GM23248 (cell line): ENCODE results near the gene ZDHHC5. TPM values are rescaled to one million over a fixed set of nuclear protein-coding genes. Genes with fewer than 3 reads are reported as not detected.
A peak's percentile ranks its signal among the peaks of the same experiment; 100 is the strongest.

Source experiments
- DNase-seq: peaks from one replicate; pipeline ENCODE4 v3.0.0-alpha.2; 2015
- H2AFZ ChIP-seq: fragments of 200-600 bp; sonication (generic); 2 replicates; pipeline ENCODE4 v1.6.1; 2016; ENCODE audit warnings: antibody characterized with exemption
- H3F3A ChIP-seq: fragments of 200-600 bp; sonication (generic); 2 replicates; pipeline ENCODE4 v1.6.1; 2016; ENCODE audit warnings: mild to moderate bottlenecking, antibody characterized with exemption, mixed run types; ENCODE audit not compliant: insufficient read depth
- H3K27ac ChIP-seq: fragments of 200-600 bp; sonication (generic); 2 replicates; pipeline ENCODE4 v1.5.1; 2016; ENCODE audit warnings: mild to moderate bottlenecking
- H3K27me3 ChIP-seq: fragments of 200-600 bp; sonication (generic); replicated peaks from 2 replicates; pipeline ENCODE4 v1.6.1; 2016; ENCODE audit warnings: mild to moderate bottlenecking; ENCODE audit not compliant: insufficient read depth
- H3K36me3 ChIP-seq: fragments of 200-600 bp; sonication (generic); 2 replicates; pipeline ENCODE4 v1.6.1; 2016; ENCODE audit warnings: low read depth, mild to moderate bottlenecking
- H3K4me1 ChIP-seq: fragments of 200-600 bp; sonication (generic); 2 replicates; pipeline ENCODE4 v1.6.1; 2016; ENCODE audit warnings: mild to moderate bottlenecking; ENCODE audit not compliant: insufficient read depth
- H3K4me2 ChIP-seq: fragments of 200-600 bp; sonication (generic); one replicate; pipeline ENCODE4 v1.6.1; 2016; ENCODE audit warnings: mild to moderate bottlenecking; ENCODE audit not compliant: unreplicated experiment
- H3K4me3 ChIP-seq: fragments of 200-600 bp; sonication (generic); 2 replicates; pipeline ENCODE4 v1.5.1; 2016; ENCODE audit warnings: mild to moderate bottlenecking
- H3K79me2 ChIP-seq: fragments of 200-600 bp; sonication (generic); 2 replicates; pipeline ENCODE4 v1.6.1; 2016; ENCODE audit warnings: mild to moderate bottlenecking; ENCODE audit not compliant: insufficient read depth
- H3K9ac ChIP-seq: fragments of 200-600 bp; sonication (generic); 2 replicates; pipeline ENCODE4 v1.6.1; 2016; ENCODE audit warnings: mild to moderate bottlenecking
- H3K9me2 ChIP-seq: fragments of 200-600 bp; sonication (generic); 2 replicates; pipeline ENCODE4 v1.6.1; 2016; ENCODE audit warnings: mixed run types, mild to moderate bottlenecking, moderate library complexity; ENCODE audit not compliant: insufficient read depth
- H3K9me3 ChIP-seq: fragments of 200-600 bp; sonication (generic); one replicate; pipeline ENCODE4 v1.6.1; 2017; ENCODE audit warnings: low read depth
- H4K20me1 ChIP-seq: fragments of 200-600 bp; sonication (generic); 2 replicates; pipeline ENCODE4 v1.6.0; 2016; ENCODE audit not compliant: insufficient read depth
- EZH2 ChIP-seq: fragments of 200-600 bp; sonication (generic); IDR thresholded peaks from 2 replicates; pipeline ENCODE4 v1.6.1; 2018; ENCODE audit warnings: antibody characterized with exemption, mild to moderate bottlenecking; ENCODE audit not compliant: insufficient read depth, poor library complexity, severe bottlenecking
- EZH2phosphoT487 ChIP-seq: fragments of 200-600 bp; sonication (generic); IDR thresholded peaks from 2 replicates; pipeline ENCODE4 v1.6.1; 2018; ENCODE audit warnings: antibody characterized with exemption, moderate library complexity, mild to moderate bottlenecking, low read depth; ENCODE audit not compliant: insufficient read depth
- WGBS, 2 experiments: methylation state at CpG; one replicate each; pipeline ENCODE4 v1.1.6; 2015 to 2017; ENCODE audit warnings: low lambda C conversion rate in 2 of 2, low coverage in 1 of 2; ENCODE audit errors: missing lambda C conversion rate in 2 of 2; 5-methylcytosine and 5-hydroxymethylcytosine counted together
- in situ Hi-C: fragments of 300-500 bp; cut with MboI; formaldehyde crosslinking; loops from 2 replicates; pipeline ENCODE4 v1.15.0; 2020
- polyA plus RNA-seq: library from polyadenylated mRNA; unstranded; fragments of >200 nt; fragmentation: Nextera tagmentation; extraction: Ambion mirVana; gene quantifications from 2 replicates; pipeline ENCODE4 v1.2.1, GENCODE V29; 2016
- total RNA-seq: library from RNA; depleted of rRNA; stranded (reverse); fragments of >200 nt; shearing (Covaris generic); gene quantifications from 2 replicates; pipeline ENCODE4 v1.2.3, GENCODE V29; 2014

Gene ZDHHC5
- total and polyA plus RNA-seq, 2 experiments from 2014 or later: 35.8 to 52.5 TPM

DNA sequence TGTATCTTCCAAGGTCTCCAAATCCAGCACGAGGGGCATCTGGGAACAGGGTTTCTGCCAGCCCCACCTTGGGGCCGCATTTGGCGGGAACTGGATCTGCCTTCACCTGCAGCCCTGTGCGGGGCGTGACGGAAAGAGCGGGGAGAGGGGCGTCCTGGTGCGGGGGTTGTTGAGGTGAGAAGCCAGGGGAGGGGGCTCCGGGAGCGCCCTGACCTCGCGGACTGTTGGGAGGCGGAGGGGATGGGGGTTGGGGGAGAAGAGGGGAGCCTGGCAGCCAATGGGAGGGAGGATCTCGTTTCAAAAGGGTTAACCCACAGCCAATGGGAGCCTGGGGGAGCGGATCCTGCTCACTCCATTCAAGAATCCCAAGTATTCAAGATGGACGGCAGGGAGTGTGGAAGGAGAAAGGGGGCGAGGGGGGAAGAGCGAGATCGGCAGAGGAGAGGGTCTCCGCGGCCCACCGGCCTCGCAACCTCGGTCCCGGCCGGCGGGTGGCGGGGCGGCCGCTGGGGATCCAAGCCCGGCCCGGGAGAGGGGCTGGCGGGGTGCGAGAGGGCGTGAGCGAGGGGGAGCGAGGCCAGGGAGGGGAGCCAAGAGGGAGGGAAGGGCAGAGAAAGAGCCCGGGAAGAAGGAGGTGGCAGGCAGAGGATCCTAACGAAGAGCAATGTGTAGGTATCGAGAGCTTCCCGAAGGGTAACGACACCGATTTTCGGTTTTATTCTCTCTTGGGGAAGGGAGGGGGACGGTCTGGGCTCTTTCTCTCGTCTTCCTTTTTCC, 29.7 kb upstream of the ZDHHC5 start:
- in situ Hi-C loops: no loop called here
- Histone ChIP-seq H3K9me3 (no peaks in the 10 kb centered on the region), H3K9ac (peak overlapping the region; percentile 85), H2AFZ (peak overlapping the region; percentile 94), H3K4me3 (peak overlapping the region; percentile 97), H3F3A (peaks cover 9% of the 10 kb centered on the region), H3K27ac (peak overlapping the region; percentile 39; the same call in 1 of the 2 replicates), H3K4me1 (peaks cover 14% of the 10 kb centered on the region), H3K36me3 (no peaks in the 10 kb centered on the region), H3K9me2 (no peaks in the 10 kb centered on the region), H4K20me1 (0 out of 2 replicates have a peak, but pooled peaks cover 8% of the 10 kb centered on the region), H3K4me2 (peak overlapping the region; percentile 91), H3K27me3 (no peaks in the 10 kb centered on the region; the same call in 1 of the 2 replicates), H3K79me2 (peaks cover 44% of the 10 kb centered on the region)
- TF ChIP-seq EZH2 (no peak), EZH2phosphoT487 (no peak)
- 1 to 3% methylated on average over 22 to 47 of the region's 47 CpGs for WGBS, 2 experiments
- DNase-seq: peak; percentile 92

DNA sequence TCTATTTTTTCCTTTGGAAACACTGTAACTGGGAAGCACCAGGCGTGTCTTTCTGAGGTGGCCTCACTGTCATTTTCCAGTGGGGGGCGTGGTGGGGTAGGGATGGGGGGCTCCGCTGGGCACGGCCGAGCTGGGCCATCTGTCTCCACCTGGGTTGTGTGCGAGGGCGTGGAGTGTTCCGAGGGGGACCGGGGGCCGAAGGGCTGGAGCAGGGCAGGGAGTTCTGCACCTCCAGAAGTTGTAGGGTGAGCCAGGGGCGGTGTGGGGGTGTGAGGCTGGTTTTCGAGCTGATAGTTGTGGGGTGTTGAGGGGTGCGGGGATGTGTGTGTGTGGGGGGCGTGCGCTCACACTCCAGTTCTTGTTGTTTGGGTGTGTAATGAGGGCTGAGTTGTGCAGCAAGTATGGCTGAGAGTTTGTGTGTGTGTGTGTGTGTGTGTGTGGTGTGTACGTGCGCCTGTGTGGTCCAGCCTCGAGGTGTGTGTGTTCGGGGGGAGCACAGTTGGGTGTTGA, 29.0 kb upstream of the ZDHHC5 start:
- H3K79me2 ChIP-seq: peaks cover 44% of the 10 kb centered on the region
- peak; percentile 24 for DNase-seq
- H3K4me3 ChIP-seq: peak overlapping the region; percentile 97
- peak overlapping the region; percentile 91 for H3K4me2 ChIP-seq
- H3K4me1 ChIP-seq: peaks cover 14% of the 10 kb centered on the region
- peaks cover 16% of the 10 kb centered on the region for H3F3A ChIP-seq
- peak overlapping the region; percentile 85 for H3K9ac ChIP-seq
- TF ChIP-seq EZH2phosphoT487: no peak
- no peak for TF ChIP-seq EZH2
- no peaks in the 10 kb centered on the region for H3K9me2 ChIP-seq
- H4K20me1 ChIP-seq: 0 out of 2 replicates have a peak, but pooled peaks cover 8% of the 10 kb centered on the region
- no peaks in the 10 kb centered on the region; the same call in 1 of the 2 replicates for H3K27me3 ChIP-seq
- H2AFZ ChIP-seq: peak overlapping the region; percentile 94
- 1% methylated on average over 10 to 19 of the region's 19 CpGs for WGBS, 2 experiments
- in situ Hi-C loops: no loop called here
- H3K36me3 ChIP-seq: no peaks in the 10 kb centered on the region
- no peak overlapping the region for H3K27ac ChIP-seq
- H3K9me3 ChIP-seq: no peaks in the 10 kb centered on the region

DNA sequence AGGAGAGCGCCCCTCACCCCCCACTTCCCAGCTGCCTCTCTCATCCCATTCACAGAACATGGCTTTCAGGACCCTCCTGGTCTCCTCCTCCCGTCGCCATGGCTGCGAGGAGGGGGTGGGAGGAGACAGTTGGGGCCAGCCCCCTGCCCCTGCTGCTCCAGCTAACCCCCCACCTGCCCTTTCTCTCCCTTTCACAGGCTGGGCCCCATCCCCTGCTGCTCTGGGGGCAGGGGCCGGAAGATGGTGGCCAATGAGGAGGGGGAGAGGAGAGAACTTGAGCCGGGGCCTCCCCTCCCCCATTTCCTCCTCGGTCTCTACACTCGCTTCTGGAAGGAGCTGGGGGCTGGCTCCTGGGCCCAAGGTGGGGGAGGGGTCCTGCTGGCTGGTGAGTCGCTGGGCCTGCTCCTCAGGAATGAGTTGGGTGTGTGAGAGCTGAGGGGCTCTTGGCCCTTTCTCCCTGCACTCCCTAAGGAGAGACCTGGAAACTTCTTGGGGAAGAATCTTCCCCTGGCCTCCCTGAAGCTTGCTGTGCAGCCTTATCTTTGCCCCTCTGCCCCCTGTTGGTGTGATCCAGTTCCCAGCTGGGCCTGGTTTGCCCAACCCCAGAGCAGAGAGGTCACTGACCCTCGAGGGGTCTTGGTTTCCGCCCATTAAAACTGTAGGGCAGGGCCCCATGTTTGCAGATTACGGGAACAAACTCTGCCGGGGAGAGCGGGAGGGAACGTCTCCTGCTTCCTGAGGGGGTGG, 28.4 kb upstream of the ZDHHC5 start:
- no peak overlapping the region for H3K27ac ChIP-seq
- no peaks in the 10 kb centered on the region; the same call in 1 of the 2 replicates for H3K27me3 ChIP-seq
- 0 out of 2 replicates have a peak, but pooled peaks cover 8% of the 10 kb centered on the region for H4K20me1 ChIP-seq
- WGBS, 2 experiments: 30 to 50% methylated on average over 10 to 15 of the region's 15 CpGs
- DNase-seq: peak; percentile 23
- peaks cover 44% of the 10 kb centered on the region for H3K79me2 ChIP-seq
- in situ Hi-C loops: loop anchor here (5.0 kb wide), 1 partner anchor 72 kb away; the partner anchor contains the start of gene UBE2L6
- H3K9me2 ChIP-seq: no peaks in the 10 kb centered on the region
- no peaks in the 10 kb centered on the region for H3K36me3 ChIP-seq
- peaks cover 14% of the 10 kb centered on the region for H3K4me1 ChIP-seq
- peak overlapping the region; percentile 91 for H3K4me2 ChIP-seq
- peak overlapping the region; percentile 97 for H3K4me3 ChIP-seq
- H3K9ac ChIP-seq: peak overlapping the region; percentile 85
- no peak for TF ChIP-seq EZH2phosphoT487
- TF ChIP-seq EZH2: no peak
- H2AFZ ChIP-seq: no peak overlapping the region
- no peaks in the 10 kb centered on the region for H3K9me3 ChIP-seq
- H3F3A ChIP-seq: peaks cover 22% of the 10 kb centered on the region

DNA sequence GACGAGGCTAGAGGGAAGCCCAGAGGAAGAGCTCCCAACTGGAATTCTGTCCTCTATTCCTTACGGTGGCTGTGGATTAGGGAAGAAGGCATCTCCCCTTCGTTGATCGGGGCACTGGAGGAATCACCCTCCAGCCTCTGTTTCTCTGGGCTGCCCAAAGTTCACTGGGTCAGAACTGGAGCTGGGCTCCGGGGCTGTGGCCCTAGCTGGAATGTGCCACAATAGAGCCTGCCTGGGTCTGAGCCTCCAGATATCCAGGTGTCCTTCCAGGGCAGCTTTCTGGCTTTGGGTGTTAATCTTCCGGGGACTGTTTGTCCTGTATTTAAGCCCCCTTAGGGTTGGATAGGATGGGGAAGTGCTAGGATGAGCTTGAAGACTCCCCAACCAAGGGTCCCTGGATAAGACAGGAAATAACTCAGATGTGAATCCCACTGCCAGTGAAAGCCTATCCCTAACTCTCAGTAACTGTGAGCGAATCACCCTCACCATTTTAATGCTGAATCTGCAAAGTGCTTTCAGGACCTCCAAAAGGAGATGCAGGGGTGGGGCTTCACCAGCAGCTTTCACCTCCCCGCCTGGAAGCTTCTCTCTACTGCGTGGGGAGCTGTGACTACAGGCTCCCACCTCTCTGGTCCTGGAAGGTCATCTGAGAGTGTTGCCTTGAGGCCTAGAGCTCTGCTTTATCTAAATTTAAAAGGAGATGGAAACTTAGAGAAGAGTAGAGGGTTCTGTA, 27.7 kb upstream of the ZDHHC5 start:
- no peaks in the 10 kb centered on the region for H3K9me2 ChIP-seq
- peak overlapping the region; percentile 91 for H3K4me2 ChIP-seq
- H3K27ac ChIP-seq: no peak overlapping the region
- 0 out of 2 replicates have a peak, but pooled peaks cover 8% of the 10 kb centered on the region for H4K20me1 ChIP-seq
- DNase-seq: no peak
- peaks cover 44% of the 10 kb centered on the region for H3K79me2 ChIP-seq
- H2AFZ ChIP-seq: no peak overlapping the region
- no peaks in the 10 kb centered on the region for H3K36me3 ChIP-seq
- H3K9me3 ChIP-seq: no peaks in the 10 kb centered on the region
- 86% methylated on average over 9 of the region's 9 CpGs for WGBS, 2 experiments
- H3K9ac ChIP-seq: peak overlapping the region; percentile 85; the same call in 1 of the 2 replicates
- H3K4me3 ChIP-seq: peak overlapping the region; percentile 97
- peaks cover 14% of the 10 kb centered on the region for H3K4me1 ChIP-seq
- no peak for TF ChIP-seq EZH2
- TF ChIP-seq EZH2phosphoT487: no peak
- in situ Hi-C loops: loop anchor here (5.0 kb wide), 1 partner anchor 73 kb away; the partner anchor contains the start of gene UBE2L6
- peaks cover 25% of the 10 kb centered on the region for H3F3A ChIP-seq
- no peaks in the 10 kb centered on the region for H3K27me3 ChIP-seq
